B cell (primary cell): ENCODE data around the gene ZNF423.

Experiments
- CTCF ChIP-seq: fragments of 200-600 bp; IDR thresholded peaks from one replicate; pipeline ENCODE4 v1.8.0; 2022; ENCODE audit warnings: antibody characterized with exemption, mild to moderate bottlenecking
- EZH2 ChIP-seq: IDR thresholded peaks from 2 replicates; pipeline ENCODE4 v1.6.1; 2012; ENCODE audit warnings: borderline replicate concordance, low read depth, mild to moderate bottlenecking, moderate library complexity, low read length; ENCODE audit not compliant: insufficient read depth, poor library complexity, severe bottlenecking

GRCh38 chr16:49737541-49737940, 118.4 kb downstream of the ZNF423 start:
- TF ChIP-seq CTCF: no peak
- no peak for TF ChIP-seq EZH2
